ENCODE results near the gene HMCN2.

Gene HMCN2

DNA sequence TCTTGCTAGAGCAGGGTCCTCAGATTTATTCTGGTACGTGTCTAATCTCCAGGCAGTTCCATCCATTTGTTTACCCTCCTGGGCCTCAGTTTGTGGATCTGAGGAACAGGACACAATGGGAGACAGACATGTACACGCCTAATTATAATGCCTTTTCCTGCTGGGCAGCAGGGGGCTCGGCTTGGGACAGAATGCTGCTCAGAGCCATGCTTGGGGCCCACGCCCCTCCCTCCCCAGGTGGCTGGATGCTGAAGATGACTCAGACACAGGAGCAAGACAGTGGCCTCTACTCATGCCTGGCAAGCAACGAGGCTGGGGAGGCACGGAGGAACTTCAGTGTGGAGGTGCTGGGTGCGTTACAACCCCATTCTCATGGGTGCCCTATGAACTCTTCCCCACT, 106.5 kb downstream of the HMCN2 start:
- peaks cover 17% of the 10 kb centered on the region; the same call in 1 of the 2 replicates for H3K4me1 ChIP-seq (ENCODE audit: control insufficient read depth, insufficient read depth, low read length)
- no peaks in the 10 kb centered on the region for H3K27me3 ChIP-seq (ENCODE audit: control insufficient read depth, insufficient read depth, low read length)
- no peak overlapping the region for H3K4me3 ChIP-seq (ENCODE audit: low read depth, low read length)
- H3K9me3 ChIP-seq (ENCODE audit: control insufficient read depth, insufficient read depth, low read depth, low read length), result no peaks in the 10 kb centered on the region
- no peak overlapping the region for H3K9ac ChIP-seq (ENCODE audit: low read length)
- H3K27ac ChIP-seq (ENCODE audit: low read depth, low read length), result no peak overlapping the region
- H3K36me3 ChIP-seq (ENCODE audit: control insufficient read depth, insufficient read depth, low read length), result no peaks in the 10 kb centered on the region

- Histone ChIP-seq H3K27me3 (ENCODE audit: control insufficient read depth, insufficient read depth, low read length) (no peaks in the 10 kb centered on the region), H3K9me3 (ENCODE audit: control insufficient read depth, insufficient read depth, low read depth, low read length) (no peaks in the 10 kb centered on the region), H3K9ac (ENCODE audit: low read length) (no peak overlapping the region), H3K36me3 (ENCODE audit: control insufficient read depth, insufficient read depth, low read length) (no peaks in the 10 kb centered on the region), H3K27ac (ENCODE audit: low read depth, low read length) (no peak overlapping the region), H3K4me1 (ENCODE audit: control insufficient read depth, insufficient read depth, low read length) (peaks cover 12% of the 10 kb centered on the region; the same call in 1 of the 2 replicates), H3K4me3 (ENCODE audit: low read depth, low read length) (no peak overlapping the region)
Measured at GRCh38 chr9:130373679-130374325, 108.2 kb downstream of the HMCN2 start.

DNA sequence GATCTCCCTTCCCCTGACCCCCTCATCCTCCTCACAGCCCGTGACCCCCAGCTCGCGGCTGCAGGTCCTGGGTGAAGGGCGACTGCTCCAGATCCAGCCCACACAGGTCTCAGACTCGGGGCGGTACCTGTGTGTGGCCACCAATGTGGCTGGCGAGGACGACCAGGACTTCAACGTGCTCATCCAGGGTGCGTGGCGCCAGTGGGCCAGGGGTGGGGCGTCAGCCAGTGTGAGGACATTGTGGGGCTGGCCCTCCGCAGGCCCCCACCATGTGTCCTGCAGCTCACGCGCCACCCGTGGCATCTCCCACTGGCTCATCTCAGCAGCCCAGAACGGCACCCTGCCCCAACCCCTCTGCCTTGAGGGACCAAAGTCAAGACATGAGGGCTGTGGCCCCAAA, 112.1 kb downstream of the HMCN2 start:
- no peak overlapping the region for H3K27ac ChIP-seq (ENCODE audit: low read depth, low read length)
- no peak overlapping the region for H3K9ac ChIP-seq (ENCODE audit: low read length)
- H3K27me3 ChIP-seq (ENCODE audit: control insufficient read depth, insufficient read depth, low read length), result no peaks in the 10 kb centered on the region

GRCh38 chr9:130378875-130379648, 113.5 kb downstream of the HMCN2 start:
- H3K4me1 ChIP-seq (ENCODE audit: control insufficient read depth, insufficient read depth, low read length), result no peaks in the 10 kb centered on the region
- no peak overlapping the region for H3K4me3 ChIP-seq (ENCODE audit: low read depth, low read length)
- no peaks in the 10 kb centered on the region for H3K27me3 ChIP-seq (ENCODE audit: control insufficient read depth, insufficient read depth, low read length)
- H3K27ac ChIP-seq (ENCODE audit: low read depth, low read length), result no peak overlapping the region
- H3K36me3 ChIP-seq (ENCODE audit: control insufficient read depth, insufficient read depth, low read length), result no peaks in the 10 kb centered on the region
- no peaks in the 10 kb centered on the region for H3K9me3 ChIP-seq (ENCODE audit: control insufficient read depth, insufficient read depth, low read depth, low read length)
- H3K9ac ChIP-seq (ENCODE audit: low read length), result no peak overlapping the region

More for the DNA sequence above, 112.1 kb downstream of the HMCN2 start:
- Histone ChIP-seq H3K4me1 (ENCODE audit: control insufficient read depth, insufficient read depth, low read length) (no peaks in the 10 kb centered on the region), H3K4me3 (ENCODE audit: low read depth, low read length) (no peak overlapping the region), H3K36me3 (ENCODE audit: control insufficient read depth, insufficient read depth, low read length) (no peaks in the 10 kb centered on the region), H3K9me3 (ENCODE audit: control insufficient read depth, insufficient read depth, low read depth, low read length) (no peaks in the 10 kb centered on the region)

DNA sequence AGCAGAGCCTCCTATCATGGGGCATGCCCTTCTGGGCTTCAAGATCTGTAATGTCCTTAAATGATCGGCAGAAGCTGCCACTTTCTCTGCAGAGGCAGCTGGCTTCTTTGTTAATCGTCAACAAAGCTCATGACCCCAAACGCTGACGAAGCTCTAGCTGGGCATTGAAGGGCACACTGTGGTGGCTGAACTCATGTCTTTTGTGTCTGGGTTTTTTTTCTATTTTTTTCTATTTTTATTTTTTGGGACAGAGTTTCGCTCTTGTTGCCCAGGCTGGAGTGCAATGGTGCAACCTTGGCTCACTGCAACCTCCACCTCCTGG, 114.0 kb downstream of the HMCN2 start:
- H3K4me1 ChIP-seq (ENCODE audit: control insufficient read depth, insufficient read depth, low read length), result no peaks in the 10 kb centered on the region
- no peaks in the 10 kb centered on the region for H3K36me3 ChIP-seq (ENCODE audit: control insufficient read depth, insufficient read depth, low read length)
- no peak overlapping the region for H3K27ac ChIP-seq (ENCODE audit: low read depth, low read length)
- H3K4me3 ChIP-seq (ENCODE audit: low read depth, low read length), result no peak overlapping the region
- H3K9ac ChIP-seq (ENCODE audit: low read length), result no peak overlapping the region
- no peaks in the 10 kb centered on the region for H3K27me3 ChIP-seq (ENCODE audit: control insufficient read depth, insufficient read depth, low read length)
- H3K9me3 ChIP-seq (ENCODE audit: control insufficient read depth, insufficient read depth, low read depth, low read length), result no peaks in the 10 kb centered on the region

GRCh38 chr9:130380920-130381469, 115.4 kb downstream of the HMCN2 start:
- H3K27me3 ChIP-seq (ENCODE audit: control insufficient read depth, insufficient read depth, low read length), result no peaks in the 10 kb centered on the region
- H3K36me3 ChIP-seq (ENCODE audit: control insufficient read depth, insufficient read depth, low read length), result no peaks in the 10 kb centered on the region
- H3K4me3 ChIP-seq (ENCODE audit: low read depth, low read length), result no peak overlapping the region
- no peak overlapping the region for H3K27ac ChIP-seq (ENCODE audit: low read depth, low read length)
- no peaks in the 10 kb centered on the region for H3K9me3 ChIP-seq (ENCODE audit: control insufficient read depth, insufficient read depth, low read depth, low read length)
- H3K9ac ChIP-seq (ENCODE audit: low read length), result no peak overlapping the region
- no peaks in the 10 kb centered on the region for H3K4me1 ChIP-seq (ENCODE audit: control insufficient read depth, insufficient read depth, low read length)

DNA sequence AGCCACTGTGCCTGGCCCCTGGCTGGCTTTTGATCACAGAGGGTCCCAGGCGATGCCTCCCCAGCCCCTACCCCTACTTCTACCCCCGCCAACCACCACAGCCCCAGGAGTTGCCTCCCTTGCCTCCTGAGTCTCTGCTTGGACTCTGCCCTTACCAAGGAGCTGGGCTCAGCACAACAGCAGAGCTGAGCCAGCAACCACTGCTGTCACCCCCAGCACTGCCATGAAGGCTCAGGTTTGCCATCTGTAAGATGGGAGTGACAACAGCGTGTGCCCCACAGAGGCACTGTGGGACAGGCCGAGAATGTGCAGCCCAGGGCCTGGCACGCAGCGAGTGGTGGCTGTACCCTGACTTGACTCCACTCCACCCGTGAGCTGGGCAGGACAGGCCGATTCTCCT, 116.1 kb downstream of the HMCN2 start:
- Histone ChIP-seq H3K9me3 (ENCODE audit: control insufficient read depth, insufficient read depth, low read depth, low read length) (no peaks in the 10 kb centered on the region), H3K4me1 (ENCODE audit: control insufficient read depth, insufficient read depth, low read length) (no peaks in the 10 kb centered on the region), H3K36me3 (ENCODE audit: control insufficient read depth, insufficient read depth, low read length) (no peaks in the 10 kb centered on the region), H3K4me3 (ENCODE audit: low read depth, low read length) (no peak overlapping the region), H3K27me3 (ENCODE audit: control insufficient read depth, insufficient read depth, low read length) (no peaks in the 10 kb centered on the region), H3K27ac (ENCODE audit: low read depth, low read length) (no peak overlapping the region), H3K9ac (ENCODE audit: low read length) (no peak overlapping the region)

GRCh38 chr9:130382096-130382495, 116.5 kb downstream of the HMCN2 start:
- Histone ChIP-seq H3K4me3 (ENCODE audit: low read depth, low read length) (no peak overlapping the region), H3K4me1 (ENCODE audit: control insufficient read depth, insufficient read depth, low read length) (no peaks in the 10 kb centered on the region), H3K9ac (ENCODE audit: low read length) (no peak overlapping the region), H3K27me3 (ENCODE audit: control insufficient read depth, insufficient read depth, low read length) (no peaks in the 10 kb centered on the region), H3K36me3 (ENCODE audit: control insufficient read depth, insufficient read depth, low read length) (no peaks in the 10 kb centered on the region), H3K9me3 (ENCODE audit: control insufficient read depth, insufficient read depth, low read depth, low read length) (no peaks in the 10 kb centered on the region), H3K27ac (ENCODE audit: low read depth, low read length) (no peak overlapping the region)

DNA sequence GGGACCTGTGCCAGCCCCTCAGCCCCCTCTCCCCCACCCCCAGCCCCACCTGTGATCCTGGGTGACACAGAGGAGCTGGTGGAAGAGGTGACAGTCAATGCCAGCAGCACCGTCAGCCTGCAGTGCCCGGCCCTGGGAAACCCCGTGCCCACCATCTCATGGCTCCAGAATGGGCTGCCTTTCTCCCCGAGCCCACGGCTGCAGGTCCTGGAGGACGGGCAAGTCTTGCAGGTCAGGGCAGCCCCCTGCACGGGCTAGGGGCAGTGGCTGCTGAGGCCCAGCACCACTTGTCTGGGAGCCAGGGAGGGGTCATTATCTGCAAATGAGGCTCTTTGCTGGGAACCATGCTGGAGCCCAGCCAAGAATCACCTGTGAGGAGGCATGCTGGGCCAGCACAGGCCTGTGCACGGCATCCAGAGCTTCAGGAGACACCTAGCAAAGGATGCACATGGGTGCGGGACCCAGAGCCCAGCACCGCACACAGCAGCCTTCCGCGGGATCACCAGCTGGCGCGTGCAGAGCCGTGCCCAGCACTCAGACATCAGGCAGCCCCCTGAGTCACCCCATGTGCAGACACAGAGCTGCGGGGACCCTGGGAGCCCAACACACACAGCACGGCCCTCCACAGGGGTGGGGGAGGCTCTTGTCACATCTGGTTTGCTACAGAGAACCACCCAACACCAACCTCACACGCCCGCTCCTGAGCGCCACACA, 117.2 kb downstream of the HMCN2 start:
- H3K4me1 ChIP-seq (ENCODE audit: control insufficient read depth, insufficient read depth, low read length), result no peaks in the 10 kb centered on the region
- no peak overlapping the region for H3K4me3 ChIP-seq (ENCODE audit: low read depth, low read length)
- no peaks in the 10 kb centered on the region for H3K36me3 ChIP-seq (ENCODE audit: control insufficient read depth, insufficient read depth, low read length)
- H3K27ac ChIP-seq (ENCODE audit: low read depth, low read length), result no peak overlapping the region
- no peaks in the 10 kb centered on the region for H3K9me3 ChIP-seq (ENCODE audit: control insufficient read depth, insufficient read depth, low read depth, low read length)
- no peaks in the 10 kb centered on the region for H3K27me3 ChIP-seq (ENCODE audit: control insufficient read depth, insufficient read depth, low read length)
- no peak overlapping the region for H3K9ac ChIP-seq (ENCODE audit: low read length)

DNA sequence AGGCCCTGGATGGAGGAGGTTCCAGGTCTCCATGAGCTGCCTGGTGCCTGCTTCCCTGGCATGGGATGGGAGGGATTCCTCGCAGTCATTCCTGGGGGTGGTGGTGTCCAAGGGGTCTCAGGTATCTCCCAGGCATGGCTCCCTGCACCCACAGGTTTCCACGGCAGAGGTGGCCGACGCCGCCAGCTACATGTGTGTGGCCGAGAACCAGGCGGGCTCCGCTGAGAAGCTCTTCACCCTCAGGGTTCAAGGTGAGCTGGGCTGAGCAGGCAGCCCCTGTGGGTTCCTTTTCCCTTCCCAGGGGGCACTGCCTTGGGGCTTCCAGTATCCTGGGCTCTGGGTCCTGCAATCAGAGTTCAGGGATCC, 117.8 kb downstream of the HMCN2 start:
- Histone ChIP-seq H3K4me1 (ENCODE audit: control insufficient read depth, insufficient read depth, low read length) (no peaks in the 10 kb centered on the region), H3K27me3 (ENCODE audit: control insufficient read depth, insufficient read depth, low read length) (no peaks in the 10 kb centered on the region), H3K9me3 (ENCODE audit: control insufficient read depth, insufficient read depth, low read depth, low read length) (0 out of 2 replicates have a peak, but pooled peaks cover 4% of the 10 kb centered on the region), H3K27ac (ENCODE audit: low read depth, low read length) (no peak overlapping the region), H3K4me3 (ENCODE audit: low read depth, low read length) (no peak overlapping the region), H3K9ac (ENCODE audit: low read length) (no peak overlapping the region), H3K36me3 (ENCODE audit: control insufficient read depth, insufficient read depth, low read length) (no peaks in the 10 kb centered on the region)

Measured in HUES6 (cell line).